Right hindlimb (tissue), 1 donor: ENCODE measurements around the gene WWOX.
"Not testable (repeated sequence)": the region's sequence is repeated elsewhere in the genome, so short reads cannot be mapped to it uniquely, and the experiment has no call there.

Source experiments
- DNase-seq: peaks from one replicate; pipeline ENCODE4 v3.0.0-alpha.2; 2018

WWOX gene

DNA sequence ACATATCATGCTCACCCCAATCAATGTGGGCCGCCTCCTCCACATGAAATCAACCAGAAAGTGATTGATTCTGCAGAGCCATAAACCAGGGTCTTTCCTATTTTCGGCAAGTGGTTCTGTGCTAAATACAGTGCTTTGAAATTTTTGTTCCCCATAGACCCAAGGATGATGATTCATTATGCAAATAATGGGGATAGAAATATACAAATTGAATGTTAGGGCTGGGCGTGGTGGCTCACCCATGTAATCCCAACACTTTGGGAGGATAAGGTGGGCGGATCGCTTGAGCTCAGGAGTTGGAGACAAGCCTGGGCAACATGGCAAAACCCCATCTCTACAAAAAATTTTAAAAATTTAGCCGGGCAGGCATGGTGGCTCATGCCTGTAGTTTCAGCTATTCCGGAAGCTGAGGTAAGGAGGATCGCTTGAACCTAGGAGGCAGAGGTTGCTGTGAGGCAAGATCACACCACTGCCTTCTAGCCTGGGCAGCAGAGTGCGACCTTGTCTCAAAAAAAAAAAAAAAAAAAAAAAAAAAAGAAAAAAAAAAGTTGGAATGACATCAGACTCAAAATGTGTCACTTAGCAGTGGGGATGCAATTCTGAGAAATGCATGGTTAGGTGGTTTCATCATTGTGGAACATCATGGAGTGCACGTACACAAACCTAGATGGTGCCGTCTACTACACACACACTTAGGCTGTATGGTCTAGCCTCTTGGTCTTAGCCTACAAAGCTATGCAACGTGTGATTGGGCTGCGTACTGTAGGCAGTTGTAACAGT is 919.4 kb downstream of the WWOX start:
- DNase-seq, result no peak

DNA sequence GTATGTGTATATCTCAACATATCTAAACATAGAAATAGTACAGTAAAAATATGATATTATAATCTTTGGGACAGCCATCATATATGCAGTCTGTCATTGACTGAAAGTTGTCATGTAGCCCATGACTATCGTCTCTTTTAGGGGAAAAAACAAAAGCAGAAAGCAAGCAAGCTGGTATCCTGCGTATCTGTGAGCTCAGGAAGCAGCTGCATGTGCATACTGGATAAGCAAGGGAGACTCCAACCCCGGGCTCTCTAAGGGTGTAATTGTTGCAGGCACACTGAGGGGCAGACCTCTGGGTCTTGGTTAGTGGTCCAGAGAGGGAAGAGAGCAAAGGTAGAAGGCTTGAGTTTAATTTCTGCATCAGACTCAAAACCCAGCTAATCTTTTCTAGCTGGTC is 920.0 kb downstream of the WWOX start:
- no peak for DNase-seq

DNA sequence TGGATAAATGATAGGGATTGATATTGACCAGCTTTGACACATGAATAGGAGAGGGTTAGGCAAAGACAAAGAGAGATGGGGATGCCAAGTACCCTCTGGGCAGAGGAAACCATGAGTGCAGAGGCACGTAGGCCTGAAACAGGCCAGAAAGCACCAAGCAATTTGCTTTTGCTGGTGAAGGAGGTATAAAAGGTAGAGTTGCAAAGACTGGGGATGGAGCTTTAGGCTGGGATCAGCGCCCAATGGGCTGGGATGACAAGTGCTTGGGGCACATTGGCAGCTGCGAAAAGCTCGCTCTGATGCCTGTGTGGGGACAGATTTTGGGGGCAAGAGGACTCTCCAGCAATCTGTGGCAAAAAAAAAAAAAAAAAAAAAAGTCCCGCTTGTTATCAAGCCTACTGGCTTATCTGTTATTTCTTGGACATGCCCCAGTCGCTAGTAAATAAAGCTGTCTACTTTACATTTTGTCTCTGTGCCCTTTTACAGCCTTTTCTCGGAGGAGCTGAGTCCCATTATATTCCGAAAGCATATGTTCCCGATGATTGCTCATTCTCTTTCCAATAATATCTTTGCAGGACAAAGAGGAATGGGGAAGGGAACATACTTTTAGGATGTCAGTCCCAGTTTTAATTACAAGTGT is 922.7 kb downstream of the WWOX start:
- no peak for DNase-seq

DNA sequence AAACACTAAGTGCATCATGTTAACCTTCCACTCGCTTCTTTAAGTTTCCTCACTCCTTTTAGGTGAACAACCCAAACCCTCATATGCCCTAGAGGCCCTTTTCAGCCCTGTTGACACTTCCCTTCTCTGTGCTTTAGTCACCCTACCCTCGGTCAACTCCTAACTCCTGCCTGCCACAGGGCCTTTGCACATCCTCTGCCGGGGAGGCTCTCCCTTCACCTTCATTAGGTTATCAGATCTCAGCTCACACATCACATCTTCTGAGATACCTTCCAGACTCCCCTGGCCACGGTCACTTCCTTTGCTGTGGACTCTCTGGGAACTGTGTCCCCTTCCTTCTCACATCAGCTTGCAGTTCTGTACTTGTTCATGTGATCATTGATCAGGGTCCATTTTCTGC is 926.7 kb downstream of the WWOX start:
- DNase-seq, result no peak

DNA sequence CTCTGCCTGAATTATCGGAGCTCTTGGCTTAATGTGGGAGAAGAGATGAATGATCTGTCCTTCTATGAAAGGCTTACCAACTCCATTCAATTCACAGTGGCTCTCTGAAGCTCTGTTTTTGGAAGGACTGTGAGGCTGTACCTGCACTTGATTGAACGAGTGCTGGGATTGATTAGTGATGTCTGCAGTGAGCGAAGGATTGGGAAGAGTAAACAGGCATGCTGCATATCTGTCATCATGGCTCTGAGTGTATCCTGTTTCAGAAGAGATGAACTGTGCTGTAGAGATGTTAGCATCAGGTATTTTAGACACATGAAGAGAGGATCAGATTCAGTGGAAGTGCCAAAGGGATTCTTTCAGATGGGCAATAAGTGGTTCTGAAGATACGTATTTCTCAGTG is 937.1 kb downstream of the WWOX start:
- no peak for DNase-seq

DNA sequence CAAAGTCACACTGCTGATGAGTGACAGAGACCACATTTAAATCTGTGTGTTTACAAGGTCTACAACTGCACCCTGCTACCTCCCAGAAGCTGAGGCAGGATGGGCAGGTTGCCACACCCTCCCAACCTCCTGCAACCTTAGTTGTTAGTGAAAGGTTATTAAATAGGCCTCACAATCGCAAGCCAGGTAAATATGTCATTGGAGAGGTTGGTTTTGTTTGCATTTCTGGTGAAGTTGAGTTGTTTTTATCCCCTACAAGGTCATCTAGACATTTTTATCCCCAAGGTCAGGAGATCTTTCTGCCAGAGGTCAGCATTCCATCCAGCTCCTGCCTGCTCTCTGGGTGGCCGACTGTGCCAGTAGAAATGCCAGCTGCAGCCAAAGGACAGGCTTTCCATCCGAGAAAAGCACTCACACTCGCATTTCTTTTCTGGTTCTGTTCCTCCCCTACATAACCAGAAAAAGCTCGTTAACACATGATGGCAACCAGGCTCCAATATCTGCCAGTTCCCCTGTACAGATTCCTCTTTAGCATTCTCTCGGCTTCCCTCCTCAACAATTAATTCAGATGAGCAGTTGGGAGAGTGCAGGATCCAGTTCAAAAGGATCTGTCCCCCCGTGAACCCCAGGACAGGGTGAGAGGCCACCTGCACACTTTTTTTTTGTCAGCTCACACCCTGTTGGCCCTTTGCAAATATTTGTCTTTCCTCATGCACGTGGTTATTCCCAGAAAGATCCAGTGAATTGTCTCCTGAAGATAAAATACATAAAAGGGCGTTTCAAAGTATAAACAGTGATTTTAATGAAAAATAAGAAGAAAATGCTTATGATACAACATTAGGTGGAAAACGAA is 938.3 kb downstream of the WWOX start:
- DNase-seq, result no peak

DNA sequence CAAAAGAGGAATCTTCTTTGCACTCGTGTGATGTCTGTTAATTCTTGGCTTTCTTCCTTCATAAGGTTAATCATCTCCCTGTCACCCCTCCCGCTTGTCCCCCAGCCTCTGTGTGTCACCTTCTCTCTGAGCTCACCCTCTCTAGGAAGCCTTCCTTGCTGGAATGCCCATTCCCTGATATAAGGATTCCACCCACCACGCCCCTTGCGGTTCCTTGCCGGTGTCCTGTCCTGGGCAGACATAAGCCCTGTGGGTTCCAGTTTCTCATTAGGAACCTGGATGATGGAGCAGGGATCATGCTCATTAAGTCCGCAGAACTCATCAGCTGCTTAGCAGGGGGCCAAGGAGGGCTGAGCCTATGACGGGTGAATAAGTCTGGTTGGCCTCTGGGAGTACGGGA is 941.8 kb downstream of the WWOX start:
- no peak for DNase-seq

DNA sequence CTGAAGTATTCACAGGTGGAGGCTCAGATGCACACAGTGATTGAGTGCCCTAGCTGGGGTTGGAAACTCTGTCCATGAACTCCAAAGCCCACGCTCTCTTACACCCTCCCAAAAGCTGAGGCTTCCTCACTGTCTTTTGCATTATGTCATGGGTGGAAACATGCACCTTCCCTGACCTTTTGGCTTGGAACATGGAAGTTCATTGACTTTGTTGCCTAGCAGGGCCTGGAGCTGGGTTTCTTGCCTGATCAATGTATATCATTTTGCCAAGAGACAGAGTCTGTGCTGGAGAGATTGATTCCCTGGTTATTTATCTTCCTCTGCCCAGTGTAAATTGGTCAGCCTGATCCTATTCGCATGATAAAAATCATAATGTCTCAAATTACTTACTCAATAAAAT is 942.7 kb downstream of the WWOX start:
- DNase-seq, result no peak

DNA sequence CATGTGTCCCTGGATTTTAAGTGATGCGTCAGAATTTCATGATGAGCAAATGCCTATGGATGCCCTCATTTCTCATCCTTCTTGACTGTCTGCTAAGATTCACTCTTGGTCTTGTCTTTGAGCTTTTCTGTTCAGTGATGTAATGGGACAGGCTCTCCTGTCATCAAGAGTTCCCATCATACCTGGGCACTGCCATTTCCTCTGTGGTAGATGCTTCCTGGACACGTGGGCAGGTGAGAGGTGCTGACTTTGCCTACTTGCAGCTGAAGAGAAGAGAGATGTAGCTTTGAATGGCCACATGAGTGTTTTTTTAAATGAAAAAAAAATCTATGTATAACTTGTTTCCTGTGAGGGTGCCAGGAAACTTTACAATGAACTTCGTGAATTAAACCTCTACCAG is 943.4 kb downstream of the WWOX start:
- no peak for DNase-seq

DNA sequence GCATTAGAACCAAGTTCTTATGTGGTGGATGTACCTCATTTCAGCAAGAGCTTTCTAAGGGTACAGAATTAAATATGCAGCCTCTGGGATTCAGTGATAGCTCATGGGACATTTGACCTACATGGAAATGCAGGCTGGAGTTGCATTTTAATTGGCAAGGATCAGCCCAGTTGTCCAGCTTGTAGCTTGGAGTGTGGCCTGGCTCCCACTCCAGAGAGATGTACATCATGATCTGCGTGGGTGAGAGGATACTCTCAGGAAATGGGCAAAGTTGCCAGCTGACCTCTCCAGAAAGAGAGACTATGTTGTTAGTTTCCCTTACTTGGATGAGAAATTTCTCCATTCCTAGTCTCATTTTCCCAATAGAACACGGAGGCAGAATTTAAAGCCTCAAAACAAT is 945.7 kb downstream of the WWOX start:
- no peak for DNase-seq

DNA sequence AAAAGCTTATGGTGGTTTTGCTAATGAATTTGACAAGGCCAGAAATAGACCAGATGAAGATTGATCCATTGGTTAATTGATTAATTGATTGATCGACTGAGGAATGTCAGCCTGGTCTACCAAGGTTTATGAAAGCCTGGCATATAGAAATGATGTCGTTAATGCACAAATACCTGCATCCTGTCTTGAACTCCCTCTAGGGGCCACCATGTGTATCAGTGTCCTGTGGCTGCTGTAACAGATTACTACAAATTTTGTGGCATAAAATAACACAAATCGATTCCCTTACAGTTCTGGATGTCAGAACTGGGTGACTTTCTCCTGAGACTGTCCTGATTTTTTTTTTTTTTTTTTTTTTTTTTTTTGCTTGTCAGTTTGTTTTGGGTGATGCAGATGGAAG is 947.9 kb downstream of the WWOX start:
- no peak for DNase-seq

DNA sequence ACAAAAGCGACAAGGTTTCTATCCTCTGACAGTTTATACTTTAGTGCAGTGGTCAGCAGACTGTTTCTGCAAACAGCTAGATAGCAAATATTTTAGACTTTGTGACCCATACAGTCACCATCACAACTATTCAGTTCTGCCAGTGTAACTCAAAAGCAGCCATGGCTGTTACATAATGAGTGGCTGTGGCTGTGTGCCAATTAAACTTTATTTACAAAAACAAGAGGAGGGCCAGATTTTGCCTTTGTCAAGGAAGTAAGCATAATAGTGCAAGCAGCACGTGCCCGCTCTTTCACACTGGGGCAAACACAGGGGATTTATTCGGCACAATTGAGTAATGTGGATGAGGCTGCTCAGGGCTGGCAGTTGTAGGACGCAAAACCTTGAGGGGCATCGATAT is 949.6 kb downstream of the WWOX start:
- DNase-seq, result no peak

DNA sequence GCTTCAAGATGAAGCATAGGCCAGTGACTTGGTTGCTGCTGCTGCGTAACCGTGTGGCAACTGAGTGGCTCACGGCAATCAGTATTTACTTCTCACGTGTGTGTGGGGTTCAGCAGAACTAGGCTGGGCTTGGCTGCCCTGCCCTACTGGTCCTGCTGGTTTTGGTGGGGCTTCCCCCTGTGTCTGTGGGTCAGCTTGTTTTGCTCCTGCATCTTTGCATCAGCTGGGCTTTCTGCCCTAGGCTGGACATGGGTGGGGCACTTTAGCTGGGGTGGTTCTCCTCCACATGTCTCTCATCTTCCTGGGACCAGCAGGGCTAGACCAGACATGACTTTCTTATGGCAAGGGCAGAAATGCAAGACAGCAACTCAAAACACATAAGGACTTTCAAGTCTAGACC is 950.6 kb downstream of the WWOX start:
- no peak for DNase-seq

DNA sequence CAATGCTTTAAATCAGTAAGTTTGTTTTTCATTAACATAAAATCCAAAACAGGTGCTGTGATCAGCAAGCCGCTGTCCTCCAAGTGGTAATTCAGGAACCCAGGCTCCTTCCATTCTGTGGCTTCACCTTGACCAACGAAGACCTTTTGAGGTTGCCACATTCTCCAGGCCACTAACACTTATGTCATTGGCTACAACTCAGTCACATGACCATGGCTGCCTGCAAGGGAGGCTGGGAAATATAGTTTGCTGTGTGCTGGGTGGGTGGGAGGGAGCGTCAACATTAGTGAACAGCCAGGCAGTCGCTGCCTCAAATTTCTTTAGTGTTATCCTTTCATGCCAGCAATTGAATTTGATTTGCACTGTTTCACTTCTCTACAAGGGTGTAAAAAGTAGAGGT is 951.9 kb downstream of the WWOX start:
- no peak for DNase-seq

DNA sequence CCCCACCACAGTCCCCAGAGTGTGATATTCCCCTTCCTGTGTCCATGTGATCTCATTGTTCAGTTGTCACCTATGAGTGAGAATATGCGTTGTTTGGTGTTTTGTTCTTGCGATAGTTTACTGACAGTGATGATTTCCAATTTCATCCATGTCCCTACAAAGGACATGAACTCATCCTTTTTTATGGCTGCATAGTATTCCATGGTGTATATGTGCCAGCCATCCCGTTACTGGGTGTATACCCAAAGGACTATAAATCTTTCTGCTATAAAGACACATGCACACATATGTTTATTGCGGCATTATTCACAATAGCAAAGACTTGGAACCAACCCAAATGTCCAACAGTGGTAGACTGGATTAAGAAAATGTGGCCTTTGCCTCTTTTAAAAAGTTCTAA is 952.7 kb downstream of the WWOX start:
- DNase-seq, result not testable (repeated sequence)

DNA sequence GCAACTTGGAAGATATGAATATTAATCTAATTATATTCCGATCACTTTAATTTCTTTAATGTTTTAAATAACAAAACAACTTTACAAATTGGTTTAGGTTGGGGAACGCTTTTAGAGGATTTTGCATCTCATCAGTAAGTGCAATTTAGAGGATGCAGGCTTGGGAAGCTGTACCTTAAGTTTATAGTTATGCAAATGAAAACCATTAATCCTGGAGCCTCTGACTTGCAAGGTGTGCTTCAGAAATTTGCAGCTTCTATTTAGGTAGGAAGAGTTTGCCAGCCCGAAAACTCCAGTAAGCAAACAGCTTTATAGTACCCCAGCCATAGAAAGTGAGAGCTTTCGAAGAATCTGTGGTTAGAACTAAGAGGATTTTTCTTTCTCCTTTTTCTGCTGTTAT is 954.1 kb downstream of the WWOX start:
- DNase-seq, result no peak

DNA sequence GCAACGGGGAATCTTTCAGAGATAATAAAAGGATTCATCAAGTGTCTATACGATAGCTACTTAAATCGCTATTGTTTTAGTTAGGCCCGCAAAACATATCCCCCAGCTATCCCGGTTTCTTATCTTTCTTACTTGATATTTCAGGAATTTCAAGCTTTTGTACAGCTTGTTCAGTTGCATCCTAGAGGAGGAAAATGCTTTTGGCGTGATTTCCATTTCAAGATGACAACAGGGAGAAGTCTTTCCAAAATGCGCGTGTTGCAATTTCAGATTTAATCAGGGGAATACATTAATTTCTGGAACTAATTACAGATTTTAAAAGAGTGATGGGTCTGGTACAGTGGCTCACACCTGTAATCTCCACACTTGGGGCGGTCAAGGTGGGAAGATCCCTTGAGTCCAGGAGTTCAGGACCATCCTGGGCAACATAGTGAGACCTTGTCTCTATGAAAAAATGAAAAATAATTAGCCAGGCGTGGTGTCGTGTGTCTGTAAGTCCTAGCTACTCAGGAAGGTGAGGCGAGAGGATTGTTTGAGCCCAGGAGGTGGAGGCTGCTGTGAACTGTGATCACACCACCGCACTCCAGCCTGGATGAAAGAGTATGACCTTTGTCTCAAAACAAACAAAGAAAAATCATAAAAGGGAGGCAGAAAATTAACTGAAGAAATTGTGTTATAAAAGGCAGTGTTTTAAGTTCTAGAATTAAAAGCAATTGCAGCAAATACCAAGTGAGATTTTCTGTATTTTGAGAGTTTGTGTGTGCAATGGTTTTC is 954.9 kb downstream of the WWOX start:
- DNase-seq, result no peak

DNA sequence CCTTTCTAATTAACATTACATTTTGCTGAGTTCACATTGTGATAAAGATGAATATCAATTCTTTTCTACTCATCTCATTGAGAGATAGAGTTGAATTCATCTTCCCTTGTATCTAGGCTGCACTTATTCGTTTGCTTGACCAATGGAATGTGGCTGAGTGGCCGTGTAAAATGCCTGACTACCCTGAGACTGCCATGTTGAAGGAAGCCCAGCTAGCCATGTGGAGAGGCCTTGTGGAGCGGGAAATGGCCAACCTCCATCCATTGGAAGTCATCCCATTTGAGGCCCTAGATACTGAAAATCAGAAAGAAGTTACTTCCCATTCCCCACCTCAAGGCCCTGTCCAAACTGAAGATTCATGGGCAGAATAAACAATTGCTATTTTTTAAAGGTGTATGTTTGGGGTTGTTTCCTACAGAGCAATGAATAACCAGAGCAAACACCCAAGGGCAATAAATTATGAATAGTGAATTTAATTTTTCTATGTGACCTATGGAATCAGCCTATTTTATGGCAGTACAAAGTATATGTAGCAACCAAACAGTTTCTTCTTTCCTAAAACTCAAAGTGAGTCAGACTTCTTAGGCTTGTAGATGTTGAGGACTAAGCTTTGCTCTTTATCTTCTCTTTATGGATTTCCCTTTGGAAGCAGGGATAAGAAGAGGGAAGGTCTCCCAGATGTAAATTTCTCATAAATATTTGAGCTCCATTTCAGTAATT is 956.0 kb downstream of the WWOX start:
- DNase-seq, result no peak

DNA sequence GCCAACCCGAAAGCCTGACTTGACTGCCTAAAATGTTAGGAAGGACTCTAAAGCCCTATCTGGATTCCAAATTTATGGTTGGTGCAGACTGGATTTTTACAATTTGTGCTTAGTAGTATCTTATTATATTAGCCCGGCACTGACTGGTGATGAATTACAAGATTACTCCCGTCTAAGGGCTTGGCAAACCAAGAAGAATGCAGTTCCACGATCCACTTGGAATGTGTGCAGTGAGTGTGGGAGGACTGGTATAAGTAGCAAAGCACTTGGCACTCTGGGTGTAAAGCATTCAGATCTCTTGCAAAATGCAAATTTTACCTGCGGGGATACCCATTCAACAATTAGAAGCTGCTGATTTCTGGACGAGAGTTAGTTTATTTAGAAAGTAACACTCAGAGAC is 961.7 kb downstream of the WWOX start:
- no peak for DNase-seq

DNA sequence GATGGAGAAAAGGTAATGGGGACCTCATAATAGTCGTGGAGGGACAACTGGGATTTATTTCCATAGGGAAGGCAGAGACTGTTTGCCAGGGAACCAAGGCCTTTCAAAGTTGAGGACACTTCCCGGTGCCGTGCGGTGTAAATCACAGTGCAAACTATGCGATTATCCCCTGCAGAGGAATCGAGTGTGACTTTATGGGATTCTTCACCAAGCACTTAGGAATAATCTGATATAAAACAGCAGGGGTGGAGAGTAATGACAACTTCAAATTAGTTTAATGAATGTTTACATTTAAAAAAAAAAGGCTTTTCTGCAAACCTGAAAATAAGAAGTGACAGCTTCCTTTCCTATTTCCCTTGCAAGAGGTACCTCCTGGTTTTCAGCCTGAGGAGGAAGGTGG is 962.9 kb downstream of the WWOX start:
- DNase-seq, result no peak

DNA sequence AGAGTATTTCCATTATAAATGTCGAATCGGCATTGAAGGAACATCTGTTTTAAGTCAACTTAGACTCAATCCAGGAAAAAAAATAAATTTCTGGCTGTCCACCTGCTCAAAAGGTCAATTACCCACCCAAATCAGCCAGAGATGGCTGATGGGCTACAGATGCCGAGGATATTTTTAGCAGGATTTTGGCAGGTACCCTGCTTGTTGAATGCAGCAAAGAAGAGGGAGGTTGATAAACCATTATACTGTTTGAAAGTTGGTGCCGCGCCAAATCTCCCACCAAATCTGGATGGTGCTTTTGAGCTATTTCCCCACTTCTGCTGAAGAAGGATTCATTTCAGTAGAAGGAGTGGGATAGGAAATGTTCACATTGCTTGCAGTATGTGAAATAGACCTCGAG is 963.4 kb downstream of the WWOX start:
- DNase-seq, result peak; percentile 71

DNA sequence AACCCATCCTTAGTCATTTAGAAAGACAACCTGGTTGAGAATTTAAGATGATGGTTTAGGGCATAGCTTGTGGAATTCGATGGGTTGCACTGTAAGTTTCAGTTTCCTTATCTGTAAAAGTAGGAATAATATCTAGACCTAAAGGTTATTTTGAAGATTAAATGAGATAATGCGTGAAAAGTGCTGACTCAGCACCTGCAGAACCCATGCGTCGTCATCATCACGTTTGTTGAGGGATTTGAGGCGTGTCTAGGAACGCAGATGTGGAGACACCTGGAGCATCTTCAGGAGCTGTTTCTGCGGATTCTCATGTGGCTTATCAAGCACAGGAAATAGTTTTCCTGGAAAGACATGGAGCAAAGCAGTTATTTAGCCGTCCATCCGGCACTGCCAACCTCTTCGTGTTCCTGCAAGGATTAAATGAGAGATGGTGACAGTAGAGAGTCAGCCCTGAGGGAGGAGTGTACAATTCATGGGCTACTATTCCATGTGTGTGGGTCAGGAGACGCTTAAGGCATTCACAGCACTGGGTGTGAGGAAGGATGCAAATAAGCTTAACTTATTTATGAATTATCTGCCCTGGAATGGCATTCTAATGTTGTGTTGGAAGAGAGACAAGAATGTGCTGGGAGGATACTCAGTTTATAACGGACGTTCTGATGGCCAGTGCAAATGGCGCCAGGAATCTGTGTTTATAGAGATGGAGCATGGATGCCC is 965.0 kb downstream of the WWOX start:
- DNase-seq, result no peak
